ENCODE results near the gene PAGE4. TPM values are rescaled to one million over a fixed set of nuclear protein-coding genes. Genes with fewer than 3 reads are reported as not detected.

PAGE4 gene
- polyA plus RNA-seq, 5 donors: 0.34 to 0.55 TPM; not detected in 3

- DNase-seq: no peak
These were observed 33.0 kb downstream of the PAGE4 start for GRCh38 chrX:49862093-49862492.

- no peak for DNase-seq
These were observed 39.6 kb downstream of the PAGE4 start for GRCh38 chrX:49868739-49869138.

GRCh38 chrX:49876750-49877149 is 47.6 kb downstream of the PAGE4 start:
- no peak for DNase-seq

GRCh38 chrX:49877397-49878101 is 48.4 kb downstream of the PAGE4 start:
- DNase-seq: no peak

- no peak for DNase-seq
These were observed 49.2 kb downstream of the PAGE4 start for GRCh38 chrX:49878128-49878833.

GRCh38 chrX:49878834-49879655 is 49.9 kb downstream of the PAGE4 start, which contains the start of gene USP27X:
Gene USP27X (plus strand): TSS chrX:49879484. CDS start chrX:49880308, 824 bp downstream.
- DNase-seq: peak; percentile 79 to 82

GRCh38 chrX:49879656-49880277 is 50.7 kb downstream of the PAGE4 start:
- no peak for DNase-seq

GRCh38 chrX:49880668-49881067 is 51.6 kb downstream of the PAGE4 start:
- no peak for DNase-seq

Other genes starting within 250 kb of the PAGE4 start
- gene GAGE12H, start 249.4 kb upstream of the PAGE4 start, polyA plus RNA-seq (ENCODE audit: insufficient read depth in 1 of 5, insufficient read length in 5 of 5, low replicate concordance in 1 of 5): not detected
- not detected for gene GAGE2A, start 239.8 kb upstream of the PAGE4 start, polyA plus RNA-seq (ENCODE audit: insufficient read depth in 1 of 5, insufficient read length in 5 of 5, low replicate concordance in 1 of 5)
- gene GAGE1, start 230.3 kb upstream of the PAGE4 start, polyA plus RNA-seq (ENCODE audit: insufficient read depth in 1 of 5, insufficient read length in 5 of 5, low replicate concordance in 1 of 5): not detected
- gene PAGE1, start 133.3 kb upstream of the PAGE4 start, polyA plus RNA-seq (ENCODE audit: insufficient read depth in 1 of 5, insufficient read length in 5 of 5, low replicate concordance in 1 of 5): not detected
- 1 to 10 TPM; 7.0 to 8.6 (median 8.3) TPM for gene USP27X, start 50.2 kb downstream of the PAGE4 start, polyA plus RNA-seq (ENCODE audit: insufficient read depth in 1 of 5, insufficient read length in 5 of 5, low replicate concordance in 1 of 5)
- gene CLCN5, start 93.3 kb downstream of the PAGE4 start, polyA plus RNA-seq (ENCODE audit: insufficient read depth in 1 of 5, insufficient read length in 5 of 5, low replicate concordance in 1 of 5): 10 to 100 TPM; 12.2 to 15.7 (median 14.9) TPM

Measured in right lung (tissue), 5 donors.